ENCODE data around the gene PRUNE2.
"Not testable (repeated sequence)": the region's sequence is repeated elsewhere in the genome, so short reads cannot be mapped to it uniquely, and the experiment has no call there.

The PRUNE2 gene, protein sequence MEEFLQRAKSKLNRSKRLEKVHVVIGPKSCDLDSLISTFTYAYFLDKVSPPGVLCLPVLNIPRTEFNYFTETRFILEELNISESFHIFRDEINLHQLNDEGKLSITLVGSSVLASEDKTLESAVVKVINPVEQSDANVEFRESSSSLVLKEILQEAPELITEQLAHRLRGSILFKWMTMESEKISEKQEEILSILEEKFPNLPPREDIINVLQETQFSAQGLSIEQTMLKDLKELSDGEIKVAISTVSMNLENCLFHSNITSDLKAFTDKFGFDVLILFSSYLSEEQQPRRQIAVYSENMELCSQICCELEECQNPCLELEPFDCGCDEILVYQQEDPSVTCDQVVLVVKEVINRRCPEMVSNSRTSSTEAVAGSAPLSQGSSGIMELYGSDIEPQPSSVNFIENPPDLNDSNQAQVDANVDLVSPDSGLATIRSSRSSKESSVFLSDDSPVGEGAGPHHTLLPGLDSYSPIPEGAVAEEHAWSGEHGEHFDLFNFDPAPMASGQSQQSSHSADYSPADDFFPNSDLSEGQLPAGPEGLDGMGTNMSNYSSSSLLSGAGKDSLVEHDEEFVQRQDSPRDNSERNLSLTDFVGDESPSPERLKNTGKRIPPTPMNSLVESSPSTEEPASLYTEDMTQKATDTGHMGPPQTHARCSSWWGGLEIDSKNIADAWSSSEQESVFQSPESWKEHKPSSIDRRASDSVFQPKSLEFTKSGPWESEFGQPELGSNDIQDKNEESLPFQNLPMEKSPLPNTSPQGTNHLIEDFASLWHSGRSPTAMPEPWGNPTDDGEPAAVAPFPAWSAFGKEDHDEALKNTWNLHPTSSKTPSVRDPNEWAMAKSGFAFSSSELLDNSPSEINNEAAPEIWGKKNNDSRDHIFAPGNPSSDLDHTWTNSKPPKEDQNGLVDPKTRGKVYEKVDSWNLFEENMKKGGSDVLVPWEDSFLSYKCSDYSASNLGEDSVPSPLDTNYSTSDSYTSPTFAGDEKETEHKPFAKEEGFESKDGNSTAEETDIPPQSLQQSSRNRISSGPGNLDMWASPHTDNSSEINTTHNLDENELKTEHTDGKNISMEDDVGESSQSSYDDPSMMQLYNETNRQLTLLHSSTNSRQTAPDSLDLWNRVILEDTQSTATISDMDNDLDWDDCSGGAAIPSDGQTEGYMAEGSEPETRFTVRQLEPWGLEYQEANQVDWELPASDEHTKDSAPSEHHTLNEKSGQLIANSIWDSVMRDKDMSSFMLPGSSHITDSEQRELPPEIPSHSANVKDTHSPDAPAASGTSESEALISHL (N-terminal part only)

DNA sequence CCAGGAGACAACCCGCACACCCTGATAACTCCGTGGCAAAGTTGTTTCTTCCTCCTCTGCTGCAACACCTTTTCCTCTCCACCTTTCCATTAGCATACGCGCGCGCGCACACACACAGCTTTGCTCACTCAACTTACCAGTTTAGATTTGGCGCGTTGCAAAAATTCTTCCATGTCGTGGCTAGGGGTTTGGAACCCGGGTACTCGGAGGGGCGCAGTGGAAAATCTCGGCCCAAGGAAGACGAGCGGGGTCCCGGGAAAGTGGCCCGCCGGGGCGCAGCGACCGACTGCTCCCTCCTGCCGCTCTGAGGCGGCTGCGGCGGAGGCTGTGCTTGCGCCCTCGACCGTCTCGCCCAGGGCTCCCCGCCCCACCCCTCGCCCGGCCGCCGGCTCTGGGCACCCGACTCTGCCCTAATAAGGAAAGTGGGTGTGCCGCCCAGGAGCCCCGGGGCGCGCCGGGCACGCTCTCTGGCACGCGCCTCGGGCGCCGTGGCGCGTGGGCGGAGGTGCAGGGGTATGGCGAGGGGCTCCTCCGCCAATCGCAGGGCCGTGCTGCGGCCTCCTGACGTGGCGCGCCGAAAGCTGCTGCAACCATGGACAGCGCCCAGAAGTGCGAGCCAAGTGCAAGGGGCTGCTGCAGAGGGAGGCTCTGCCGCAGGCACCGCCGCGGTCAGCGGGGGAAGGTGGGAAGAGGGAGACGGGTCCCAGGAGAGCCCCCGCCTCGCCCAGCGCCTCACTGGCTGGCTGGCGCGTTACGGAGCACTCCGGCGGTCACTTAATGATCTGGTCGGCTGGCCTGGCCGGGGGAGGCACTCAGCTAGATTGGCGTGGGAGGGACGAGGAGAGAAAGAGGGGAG lies at the start of gene PRUNE2:
Gene PRUNE2 (minus strand): TSS at position 324 of the 856 bp plus-strand sequence. CDS start 151 bp downstream, at position 173.
- DNase-seq (ENCODE audit: low read depth), result no peak

DNA sequence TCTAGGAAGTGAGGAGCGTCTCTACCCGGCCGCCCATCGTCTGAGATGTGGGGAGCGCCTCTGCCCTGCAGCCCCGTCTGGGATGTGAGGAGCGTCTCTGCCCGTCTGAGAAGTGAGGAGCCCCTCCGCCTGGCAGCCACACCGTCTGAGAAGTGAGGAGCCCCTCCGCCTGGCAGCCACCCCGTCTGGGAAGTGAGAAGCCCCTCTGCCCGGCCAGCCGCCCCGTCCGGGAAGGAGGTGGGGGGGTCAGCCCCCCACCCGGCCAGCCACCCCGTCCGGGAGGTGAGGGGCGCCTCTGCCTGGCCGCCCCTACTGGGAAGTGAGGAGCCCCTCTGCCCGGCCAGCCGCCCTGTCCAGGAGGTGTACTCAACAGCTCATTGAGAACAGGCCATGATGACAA lies 49.5 kb upstream of the PRUNE2 start:
- not testable (repeated sequence) for DNase-seq (ENCODE audit: low read depth)

DNA sequence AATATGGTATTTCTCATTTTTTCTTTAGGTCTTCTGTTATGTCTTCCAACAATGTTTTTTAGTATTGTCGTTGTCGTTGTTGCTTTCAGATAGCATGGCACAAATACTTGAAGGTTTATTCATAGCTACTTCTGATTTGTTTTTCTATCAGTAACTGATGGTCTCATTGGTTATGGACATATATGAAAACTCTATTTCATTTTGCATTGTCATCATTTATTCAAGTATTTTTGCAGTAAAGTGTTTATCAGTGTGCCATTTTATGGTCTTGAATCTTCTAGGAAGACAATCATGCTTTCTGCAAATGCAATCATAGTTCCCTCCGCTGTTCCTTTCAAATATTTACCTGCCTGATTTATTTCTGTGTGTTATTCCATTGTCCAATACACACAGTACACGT lies 44.0 kb upstream of the PRUNE2 start:
- no peak for DNase-seq (ENCODE audit: low read depth)

DNA sequence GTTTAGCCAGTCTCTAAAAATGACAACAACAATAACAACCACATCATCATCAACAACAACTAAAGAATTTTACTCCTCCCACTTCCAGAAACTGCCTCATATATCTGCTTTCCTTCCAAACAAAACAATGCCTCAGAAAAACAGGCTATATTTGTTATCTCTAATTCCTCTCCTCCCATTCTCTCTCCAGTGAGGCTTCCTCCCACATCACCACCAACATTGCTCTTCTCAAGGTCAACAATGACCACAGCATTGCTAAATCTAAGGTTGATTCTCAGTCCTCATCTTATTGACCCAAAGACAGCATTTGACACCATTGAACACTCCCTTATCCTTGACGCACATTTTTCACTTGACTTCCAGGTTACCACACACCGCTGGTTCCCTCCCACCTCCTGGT lies 38.1 kb upstream of the PRUNE2 start:
- DNase-seq (ENCODE audit: low read depth), result no peak

DNA sequence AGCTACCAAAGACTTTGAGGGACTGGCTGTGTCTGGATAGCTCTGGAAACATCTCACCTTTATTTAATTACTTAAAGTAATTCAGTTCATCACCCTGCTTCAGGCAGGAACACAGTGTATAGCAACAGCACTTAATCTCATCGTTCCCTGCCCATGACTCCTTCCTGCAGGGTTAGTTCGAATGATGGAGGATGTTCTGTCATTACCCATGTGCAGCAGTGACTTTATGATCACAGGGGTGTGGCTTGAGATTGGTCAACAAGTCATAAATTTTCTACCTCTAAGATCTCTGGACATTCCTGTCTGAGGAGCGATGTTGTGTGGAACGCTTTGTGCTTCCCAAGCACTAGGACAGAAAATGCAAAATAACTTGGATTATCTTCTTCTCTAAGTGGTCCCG lies 37.1 kb upstream of the PRUNE2 start:
- DNase-seq (ENCODE audit: low read depth), result no peak

DNA sequence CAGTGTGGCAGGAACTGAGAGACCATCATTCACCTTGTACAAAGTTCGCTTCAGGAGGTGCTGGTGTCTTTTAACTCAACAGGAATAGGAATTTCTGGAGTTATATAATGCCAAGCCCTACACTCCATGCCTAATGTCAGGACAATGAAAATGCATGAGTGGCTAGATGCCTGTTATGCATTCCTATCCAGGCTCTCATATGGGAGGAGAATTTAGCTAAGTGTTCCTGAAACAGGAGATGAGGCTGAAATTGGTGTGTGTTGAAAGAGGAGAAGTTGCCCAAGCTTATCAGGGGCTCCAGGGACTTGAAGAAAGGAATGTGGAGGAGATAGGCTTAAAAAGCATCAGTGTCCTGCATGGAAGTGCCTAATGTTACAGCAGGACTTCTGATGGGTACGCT lies 26.8 kb upstream of the PRUNE2 start:
- no peak for DNase-seq (ENCODE audit: low read depth)

DNA sequence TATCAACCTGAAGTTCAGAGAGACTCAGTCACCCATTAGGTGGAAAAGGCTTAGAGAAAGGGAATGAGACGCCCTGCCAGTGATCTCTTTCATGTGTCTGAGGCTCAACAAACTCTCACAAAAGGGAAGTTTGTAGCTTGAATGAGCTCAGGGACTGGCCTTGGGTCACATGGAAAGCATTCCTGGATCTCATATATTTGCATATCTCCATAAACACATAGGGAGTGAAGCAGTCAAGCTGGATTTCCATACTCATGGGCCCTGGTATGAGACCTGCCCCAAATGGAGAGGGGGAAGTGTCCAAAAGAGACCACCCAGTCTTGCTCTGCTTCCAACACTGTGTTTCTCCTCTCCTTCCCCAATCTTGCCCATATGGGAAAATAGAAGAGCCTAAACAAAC lies 26.4 kb upstream of the PRUNE2 start:
- no peak for DNase-seq (ENCODE audit: low read depth)

DNA sequence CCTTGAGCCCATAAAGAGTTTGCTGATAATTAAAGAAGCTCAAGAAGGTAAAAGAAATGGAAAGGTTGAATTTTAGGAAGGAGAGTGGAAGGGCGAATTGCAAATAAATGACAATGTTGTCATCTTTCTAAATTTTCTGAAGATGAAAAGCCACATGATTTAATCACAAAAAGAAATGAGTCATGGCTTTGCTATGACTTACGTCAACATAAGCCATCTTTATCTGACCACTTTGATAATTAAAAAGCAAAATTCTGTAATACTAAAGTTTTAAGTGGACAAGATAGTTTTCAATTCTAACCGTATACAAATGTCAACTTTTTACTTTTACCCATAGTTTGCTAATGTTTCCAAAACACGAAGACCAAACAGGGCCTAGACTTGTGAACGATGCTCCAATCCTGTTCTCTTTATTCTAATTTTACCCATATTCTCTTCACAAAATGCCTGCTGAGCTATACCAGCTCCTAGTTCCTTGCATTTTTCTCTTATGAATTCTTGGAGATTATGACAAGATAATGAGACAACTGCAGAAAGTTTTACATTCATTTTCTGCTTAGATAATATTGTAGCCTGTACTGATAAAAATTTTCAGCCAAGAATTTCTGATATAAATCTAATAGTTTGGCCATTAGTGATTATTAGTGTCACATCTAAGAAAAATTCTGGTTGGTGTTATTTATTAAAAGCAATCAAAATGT lies 21.8 kb upstream of the PRUNE2 start:
- no peak for DNase-seq (ENCODE audit: low read depth)

DNA sequence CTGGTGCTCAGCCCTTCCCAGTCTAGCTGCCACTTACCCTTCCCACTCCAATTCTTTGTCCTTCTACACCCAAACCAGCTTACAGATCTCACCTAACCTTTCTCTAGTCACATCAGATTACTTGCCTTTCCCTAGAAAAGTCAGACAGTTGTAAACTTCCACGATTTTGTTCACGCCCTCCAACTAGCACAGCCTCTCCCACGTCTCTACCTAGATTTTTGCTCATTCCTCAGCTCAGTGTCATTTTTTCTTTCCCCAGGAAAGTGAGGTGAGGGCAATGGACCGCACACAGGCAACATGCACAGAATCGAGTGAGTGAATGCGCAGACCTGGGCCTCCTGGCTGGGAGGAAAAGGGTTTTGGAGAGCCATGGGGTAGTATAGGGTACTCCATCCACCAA lies 20.9 kb upstream of the PRUNE2 start:
- DNase-seq (ENCODE audit: low read depth), result no peak

DNA sequence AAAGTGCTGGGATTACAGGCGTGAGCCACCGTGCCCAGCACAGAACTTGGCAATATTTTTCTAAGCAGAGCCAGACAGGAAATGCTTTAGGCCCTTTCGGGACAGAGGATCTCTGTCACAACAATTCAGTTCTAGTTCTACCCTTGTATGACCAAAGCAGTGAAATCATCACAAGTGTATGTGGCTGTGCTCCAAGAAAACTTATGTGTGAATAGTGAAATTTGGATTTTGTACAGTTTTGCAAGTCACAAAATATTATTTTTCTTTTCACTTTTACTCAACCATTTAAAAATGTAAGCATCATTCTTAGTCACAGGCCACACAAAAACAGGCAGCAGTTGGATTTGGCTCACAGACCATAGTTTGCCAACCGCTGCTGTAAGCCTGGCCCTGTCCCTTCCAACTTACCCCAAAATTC lies 20.4 kb upstream of the PRUNE2 start:
- no peak for DNase-seq (ENCODE audit: low read depth)

DNA sequence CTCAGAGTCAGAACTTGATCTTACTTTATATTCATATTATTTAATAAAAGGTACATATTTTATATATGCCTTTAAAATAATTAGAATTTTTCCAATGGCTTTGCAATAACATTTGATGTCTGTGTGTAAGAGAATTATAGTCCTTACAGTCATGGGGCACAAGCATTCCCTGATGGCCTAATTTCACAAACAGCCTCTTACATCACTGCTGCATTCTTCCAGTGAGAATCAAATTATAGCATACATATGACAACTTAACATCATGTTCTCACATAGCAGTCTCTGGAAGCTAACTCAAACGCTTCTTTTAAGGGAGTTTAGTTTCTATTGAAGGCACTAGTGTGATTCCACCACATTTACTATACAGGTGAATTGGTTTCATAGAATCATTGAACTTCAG lies 15.3 kb upstream of the PRUNE2 start:
- DNase-seq (ENCODE audit: low read depth), result no peak

DNA sequence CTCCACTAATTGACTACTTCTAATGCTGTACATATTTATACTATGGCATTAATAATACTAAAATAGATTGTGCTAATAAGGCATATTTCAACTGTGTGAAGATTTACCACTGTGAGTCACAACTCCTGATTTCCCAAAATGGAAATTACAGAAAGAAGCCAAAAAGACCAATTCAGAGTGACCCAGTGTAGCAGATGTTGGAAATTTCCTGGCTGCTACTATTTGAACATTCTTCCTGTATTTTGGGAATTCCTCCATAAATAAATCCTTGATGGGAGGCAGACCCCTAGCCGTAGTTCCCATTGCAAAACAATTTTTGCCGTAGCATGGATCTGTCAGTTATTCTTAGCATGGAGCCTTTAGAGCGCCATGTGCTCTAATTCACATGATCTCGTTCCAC lies 11.4 kb upstream of the PRUNE2 start:
- no peak for DNase-seq (ENCODE audit: low read depth)

DNA sequence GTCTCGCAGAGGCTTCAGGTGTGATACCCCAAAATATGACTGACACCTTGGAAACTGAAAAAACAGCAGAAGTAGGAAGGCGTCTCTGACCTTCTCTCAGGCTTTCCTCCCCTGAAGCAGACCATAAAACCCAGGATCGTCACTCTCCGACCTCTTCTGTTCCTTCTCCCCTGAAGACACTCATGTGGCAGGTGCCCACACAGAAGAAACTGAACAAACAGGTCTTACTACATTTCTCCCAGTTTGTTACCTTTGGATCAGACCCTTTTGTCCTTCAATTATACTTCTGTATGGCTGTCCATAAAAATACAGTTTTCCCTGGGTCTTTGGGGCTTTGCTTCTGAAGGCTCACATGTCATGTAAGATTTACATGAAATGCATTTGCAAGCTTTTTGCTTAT lies 10.3 kb upstream of the PRUNE2 start:
- no peak for DNase-seq (ENCODE audit: low read depth)

DNA sequence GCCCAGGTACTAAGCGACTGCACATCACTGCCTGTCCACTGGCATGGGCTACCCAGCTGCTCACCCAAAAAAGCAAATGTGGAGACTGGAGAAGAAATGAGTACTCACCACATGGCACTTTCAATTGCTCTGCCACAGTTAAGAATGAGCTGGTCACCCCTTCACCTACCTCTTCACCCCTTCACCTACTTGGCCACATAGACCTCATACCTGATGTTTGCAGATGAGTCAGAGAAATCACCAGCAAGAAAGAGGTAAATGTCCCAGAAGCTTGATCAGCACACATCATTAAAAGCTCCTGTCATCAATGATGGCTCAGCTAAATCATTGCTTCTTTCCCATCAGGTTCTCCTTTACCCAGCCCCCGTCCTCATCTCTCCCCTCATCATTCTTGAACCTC lies 7.6 kb upstream of the PRUNE2 start:
- no peak for DNase-seq (ENCODE audit: low read depth)

DNA sequence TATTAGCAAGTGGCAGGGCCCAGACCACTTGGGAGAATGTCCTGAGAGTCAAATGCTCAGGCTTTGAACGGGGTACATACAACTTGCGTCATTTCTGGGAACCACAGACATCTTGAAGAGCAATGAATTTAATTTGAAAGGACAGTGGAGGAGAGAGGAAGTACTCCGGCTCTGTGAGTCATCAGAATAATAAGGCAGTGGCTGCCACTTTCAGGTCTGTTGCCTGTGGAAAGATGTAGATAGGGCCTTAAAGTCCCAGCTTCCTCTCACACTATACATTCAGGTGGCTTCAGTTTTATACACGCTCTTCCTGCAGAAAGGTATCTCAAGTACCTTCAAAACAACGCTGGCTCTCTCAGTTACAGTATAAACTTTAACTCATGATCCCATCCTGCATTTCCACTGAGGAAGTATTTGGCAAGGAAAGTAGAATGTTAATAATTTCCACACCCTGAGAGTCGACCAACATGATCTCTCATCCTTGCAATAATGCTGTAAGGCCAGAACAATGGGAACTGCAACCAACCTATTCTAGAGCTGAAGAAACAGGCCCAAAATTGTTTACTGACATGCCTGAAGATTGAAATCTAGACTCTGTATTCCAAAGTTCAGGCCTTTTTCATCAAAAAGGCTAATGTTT lies 6.8 kb upstream of the PRUNE2 start:
- DNase-seq (ENCODE audit: low read depth), result no peak

DNA sequence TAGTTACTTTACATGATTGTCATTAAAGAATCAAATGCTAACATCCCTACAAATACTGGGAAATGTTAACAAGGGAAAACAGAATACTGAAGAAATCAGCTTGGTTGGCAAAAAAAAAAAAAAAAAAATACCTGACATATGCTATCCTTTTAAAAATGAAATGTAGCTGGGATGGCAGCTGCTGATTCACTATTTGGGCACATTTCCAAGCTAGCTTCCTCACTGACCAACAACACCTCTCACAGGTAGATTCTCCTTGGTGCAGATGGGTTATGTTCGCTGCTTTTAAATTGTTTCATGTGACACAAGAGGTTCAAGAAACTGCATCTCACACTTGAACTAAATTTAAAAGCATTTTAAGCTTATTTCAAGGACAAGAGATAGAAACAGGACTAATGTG lies 6.1 kb upstream of the PRUNE2 start:
- no peak for DNase-seq (ENCODE audit: low read depth)

DNA sequence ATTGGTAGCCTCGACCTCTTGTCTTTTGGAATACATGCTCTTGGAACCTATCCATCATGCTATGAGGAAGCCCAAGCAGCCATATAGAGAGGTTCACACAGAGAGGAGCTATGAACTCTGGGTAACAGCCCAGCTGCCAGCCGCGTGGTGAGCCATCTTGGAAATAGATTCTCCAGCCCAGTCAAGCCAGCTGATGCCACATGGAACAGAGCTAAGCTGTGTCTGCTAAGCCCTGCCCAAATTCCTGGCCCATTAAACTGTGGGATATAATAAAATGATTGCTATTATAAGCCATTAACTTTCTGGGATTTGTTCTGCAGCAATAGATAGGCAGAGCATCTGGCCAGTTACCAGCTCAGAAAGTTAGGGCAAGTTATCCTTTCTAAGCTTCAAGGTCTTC lies 4.9 kb upstream of the PRUNE2 start:
- no peak for DNase-seq (ENCODE audit: low read depth)

DNA sequence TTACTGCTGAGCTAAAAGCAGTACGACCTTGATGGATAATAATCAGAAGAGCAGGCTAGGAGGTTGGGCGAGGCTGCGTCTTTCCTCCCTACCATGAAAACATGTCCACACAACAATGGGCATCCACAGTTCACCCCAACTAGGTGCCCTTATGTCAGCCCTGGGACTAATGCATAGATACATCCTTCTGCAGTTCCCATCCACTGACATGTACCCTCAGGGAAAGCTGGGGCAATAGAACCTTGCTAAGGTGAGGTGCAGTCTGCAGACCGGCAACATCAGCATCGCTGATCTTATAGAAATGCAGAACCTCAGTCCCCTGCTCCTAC lies 697 bp upstream of the PRUNE2 start:
- no peak for DNase-seq (ENCODE audit: low read depth)

DNA sequence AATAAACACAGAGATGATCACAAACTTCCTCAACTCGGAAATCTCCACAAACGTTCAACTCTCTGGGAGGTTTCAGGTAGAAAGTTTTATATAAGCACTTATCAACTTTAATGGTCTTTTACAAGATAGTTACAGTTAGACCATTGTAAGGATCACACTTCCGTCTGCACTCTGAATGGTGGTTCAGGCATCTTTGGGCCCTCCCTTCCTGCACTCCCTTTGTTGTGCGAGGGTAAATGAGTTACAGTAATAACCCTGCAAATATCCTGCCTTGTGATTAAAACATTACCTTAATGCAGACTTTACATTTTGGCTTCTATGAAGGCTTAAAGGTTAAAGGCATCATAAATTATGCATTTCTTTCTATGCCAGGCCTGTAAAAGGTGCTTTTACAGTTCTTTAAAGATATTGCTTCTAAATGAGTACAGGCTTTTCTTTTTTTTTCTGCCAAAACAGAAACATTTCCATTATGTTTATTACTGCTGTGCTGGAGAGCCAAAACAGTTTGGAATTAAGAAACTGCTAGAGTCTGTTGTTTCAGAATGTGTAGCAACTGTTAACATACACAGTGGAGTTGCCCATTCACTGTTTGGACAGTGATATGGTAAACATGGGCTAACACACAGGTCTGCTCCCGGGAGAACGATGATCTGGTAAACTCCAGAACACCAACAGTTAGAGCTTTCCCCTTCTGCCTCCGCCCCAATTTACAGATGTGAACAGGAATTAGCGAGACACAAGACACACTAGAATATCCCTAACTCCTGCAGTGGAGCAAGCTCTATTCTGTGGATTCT lies 1.1 kb downstream of the PRUNE2 start:
- DNase-seq (ENCODE audit: low read depth), result no peak

DNA sequence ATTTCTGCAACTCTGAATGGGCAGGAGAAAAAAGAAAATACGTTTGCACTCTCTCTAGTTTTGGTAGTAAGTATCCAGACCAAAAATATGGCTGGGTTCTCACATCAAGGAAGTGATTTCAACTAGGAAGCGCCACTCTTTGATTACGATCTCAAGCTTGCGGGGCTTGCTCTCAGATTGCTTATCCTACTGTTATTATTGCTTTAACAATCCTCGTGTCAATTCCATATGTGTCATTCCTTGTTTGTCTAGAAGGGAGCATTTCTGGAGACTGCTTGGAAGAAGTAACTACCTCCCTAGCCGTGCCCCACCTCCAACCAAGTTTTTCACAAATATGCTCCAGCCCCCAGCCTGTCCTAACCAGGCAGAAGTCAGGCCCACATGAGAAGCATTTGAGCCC lies 3.5 kb downstream of the PRUNE2 start:
- DNase-seq (ENCODE audit: low read depth), result no peak

All from activated T-helper 9 cell treated with anti-CD3 and anti-CD28 coated beads, Interleukin-2, amount 50 U/mL, for 16 hours (primary cell).